Stimulated activated naive CD4-positive, alpha-beta T cell treated with Interleukin-2 at 50 U/mL for 16 hours (primary cell): ENCODE data around the gene AGER.

Experiments
- DNase-seq: peaks from one replicate; lab custom pipeline; 2025; lab: John Stamatoyannopoulos, UW

The AGER gene

GRCh38 chr6:32168807-32169591, 15.1 kb downstream of the AGER start:
- DNase-seq: no peak

- DNase-seq: no peak
Measured at GRCh38 chr6:32168350-32168749, 15.7 kb downstream of the AGER start.

- DNase-seq: no peak
Measured at GRCh38 chr6:32167761-32168262, 16.2 kb downstream of the AGER start.

GRCh38 chr6:32167154-32167760, 16.8 kb downstream of the AGER start:
- no peak for DNase-seq

GRCh38 chr6:32166411-32167061, 17.5 kb downstream of the AGER start:
- no peak for DNase-seq

- DNase-seq: no peak
Measured at GRCh38 chr6:32164295-32164694, 19.8 kb downstream of the AGER start, which contains the start of gene EGFL8. Gene EGFL8 (plus strand): TSS chr6:32164595. CDS start chr6:32166166, 1,571 bp downstream.

- DNase-seq: no peak
Measured at GRCh38 chr6:32163559-32164258, 20.3 kb downstream of the AGER start.

- DNase-seq: no peak
Measured at GRCh38 chr6:32158052-32158451, 26.0 kb downstream of the AGER start.

- DNase-seq: no peak
Measured at GRCh38 chr6:32156891-32157290, 27.2 kb downstream of the AGER start.

- DNase-seq: peak; percentile 41
Measured at GRCh38 chr6:32154514-32155161, 29.4 kb downstream of the AGER start.

GRCh38 chr6:32153564-32154513, 30.2 kb downstream of the AGER start, which contains the start of gene PPT2:
Gene PPT2 (plus strand): TSS chr6:32154141. CDS start chr6:32154595, 454 bp downstream.
- DNase-seq: peak; percentile 61

GRCh38 chr6:32152769-32153563, 31.1 kb downstream of the AGER start:
- no peak for DNase-seq

GRCh38 chr6:32151863-32152768, 31.9 kb downstream of the AGER start, which contains the start of gene PRRT1:
Gene PRRT1 (minus strand): TSS chr6:32151939. CDS start chr6:32151827, 112 bp downstream.
- DNase-seq: no peak

GRCh38 chr6:32151181-32151862, 32.7 kb downstream of the AGER start:
- no peak for DNase-seq

- no peak for DNase-seq
Measured at GRCh38 chr6:32149932-32150870, 33.9 kb downstream of the AGER start.

- no peak for DNase-seq
Measured at GRCh38 chr6:32149092-32149755, 34.8 kb downstream of the AGER start.
